ENCODE results near the gene CEP192.
"Not testable (repeated sequence)": the region's sequence is repeated elsewhere in the genome, so short reads cannot be mapped to it uniquely, and the experiment has no call there.

The CEP192 gene

DNA sequence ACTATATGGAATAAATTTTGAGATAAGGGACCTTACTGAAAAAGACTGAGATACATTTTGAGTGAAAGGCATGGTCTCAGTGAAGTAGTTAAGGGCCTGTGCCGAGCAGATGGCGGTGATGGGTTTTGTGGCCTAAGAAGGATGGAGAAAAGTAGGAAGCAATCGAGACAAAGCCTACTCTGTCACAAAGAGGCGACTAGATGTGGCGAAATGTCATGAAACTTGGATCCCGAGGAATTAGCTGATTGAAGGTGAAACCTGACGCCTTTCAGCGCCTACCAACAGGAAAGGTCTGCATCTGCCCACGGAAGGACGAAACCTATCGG, 558 bp upstream of the CEP192 start:
- DNase-seq, result no peak

DNA sequence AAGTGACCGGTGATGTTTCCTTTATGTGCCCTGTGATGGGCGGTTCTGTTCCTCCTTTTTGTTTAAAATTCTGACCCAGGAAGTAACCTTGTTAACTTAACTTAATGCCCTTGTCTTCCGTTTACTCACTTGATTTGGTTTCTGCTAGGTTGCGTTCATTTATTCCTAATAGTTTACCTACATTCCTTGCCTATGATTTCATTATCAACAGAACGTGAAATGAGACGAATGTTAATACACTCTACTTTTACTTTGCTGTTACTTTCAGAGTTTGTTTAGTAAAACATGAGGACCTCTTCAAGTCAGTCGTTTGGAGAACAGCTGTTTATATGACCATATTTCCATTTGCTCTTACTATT, 638 bp downstream of the CEP192 start:
- no peak for DNase-seq

DNA sequence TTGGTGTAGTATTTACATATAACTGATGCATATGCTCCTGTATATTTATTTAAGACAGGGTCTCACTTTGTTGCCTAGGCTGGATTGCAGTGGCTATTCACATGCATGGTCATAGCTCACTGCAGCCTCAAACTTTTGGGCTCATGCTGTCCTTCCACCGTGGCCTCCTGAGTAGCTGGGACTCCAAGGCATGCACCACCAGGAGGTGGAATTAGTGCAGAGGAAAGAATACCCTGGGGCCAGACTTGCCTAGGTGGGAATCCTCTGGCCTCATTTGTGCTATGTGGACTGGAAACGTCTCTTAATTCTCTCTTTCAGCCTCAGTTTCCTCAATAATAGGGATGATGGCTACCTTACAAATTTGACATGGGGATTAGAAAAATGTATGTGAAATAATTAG, 2.3 kb downstream of the CEP192 start:
- DNase-seq, result no peak

DNA sequence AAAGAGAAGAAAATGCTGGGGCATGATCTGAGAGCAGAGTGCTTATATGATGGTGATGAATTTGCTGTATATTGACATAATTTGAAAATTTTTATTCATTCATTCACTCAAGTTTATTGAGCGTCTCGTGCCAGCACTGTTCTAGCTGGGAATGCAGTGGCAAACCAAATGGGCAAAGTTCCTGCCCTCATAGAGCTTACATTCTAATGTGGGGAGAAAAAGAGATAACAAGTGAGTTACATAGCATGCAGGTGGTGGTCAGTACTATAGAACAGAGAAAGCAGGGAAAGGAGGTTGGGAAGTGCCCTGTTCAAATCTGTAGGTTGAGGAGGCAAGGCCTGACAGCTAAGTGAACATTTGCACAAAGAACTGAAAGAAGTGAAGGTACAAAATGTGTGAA, 4.3 kb downstream of the CEP192 start:
- DNase-seq, result no peak

DNA sequence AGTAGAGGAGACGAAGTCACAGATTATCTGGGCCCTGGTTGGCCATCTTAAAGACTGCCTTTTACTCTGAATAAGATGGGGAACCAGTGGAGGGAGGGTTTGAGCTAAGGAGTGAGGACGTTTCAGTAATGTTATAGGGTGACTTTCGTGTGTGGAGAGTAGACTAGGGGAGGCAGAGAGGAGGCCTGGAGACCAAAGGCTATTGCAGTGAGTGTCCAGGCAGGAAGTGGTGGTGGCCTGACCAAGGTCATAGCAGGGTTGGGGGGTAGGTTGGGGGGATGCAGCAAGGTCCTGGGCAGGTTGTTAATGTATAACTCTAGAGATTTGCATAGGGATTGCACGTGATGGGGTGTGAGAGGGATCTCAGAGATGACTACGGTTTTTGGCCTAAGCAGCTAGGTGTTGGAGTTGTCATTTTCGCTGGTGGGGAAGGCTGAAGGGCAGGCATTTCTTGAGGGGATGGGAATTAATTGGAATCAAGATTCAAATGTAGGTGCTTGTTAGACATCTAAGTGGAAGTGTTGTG, 4.9 kb downstream of the CEP192 start:
- no peak for DNase-seq

DNA sequence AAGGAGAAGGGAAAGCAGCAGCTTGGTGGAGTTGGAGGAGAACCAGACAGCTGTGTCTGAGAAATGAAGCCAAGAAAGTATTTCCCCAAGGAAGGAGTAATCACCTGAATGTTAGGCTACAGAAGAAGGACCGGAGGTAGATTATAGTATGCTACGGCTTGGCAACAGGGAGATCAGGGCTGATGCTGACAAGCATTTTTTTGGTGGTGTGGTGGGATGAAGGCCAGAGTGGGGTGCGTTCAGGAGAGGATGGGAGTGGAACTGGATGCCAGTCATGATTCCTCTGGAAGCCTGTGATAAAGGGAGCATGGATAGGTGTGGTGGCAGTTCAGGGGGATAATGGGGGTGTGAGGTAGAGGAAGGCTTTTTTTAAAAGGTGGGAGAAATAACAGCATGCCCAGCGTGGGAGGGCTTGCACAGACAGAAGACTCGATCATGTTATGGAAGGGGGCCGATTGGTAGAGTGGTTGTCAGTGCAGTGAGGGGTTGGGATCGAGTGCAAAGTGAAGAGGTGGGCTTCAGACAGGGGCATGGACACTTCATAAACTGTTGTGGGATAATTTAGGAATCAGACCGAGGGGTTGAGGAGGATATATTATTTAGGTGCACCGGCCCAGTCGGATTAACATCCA, 5.6 kb downstream of the CEP192 start:
- no peak for DNase-seq

DNA sequence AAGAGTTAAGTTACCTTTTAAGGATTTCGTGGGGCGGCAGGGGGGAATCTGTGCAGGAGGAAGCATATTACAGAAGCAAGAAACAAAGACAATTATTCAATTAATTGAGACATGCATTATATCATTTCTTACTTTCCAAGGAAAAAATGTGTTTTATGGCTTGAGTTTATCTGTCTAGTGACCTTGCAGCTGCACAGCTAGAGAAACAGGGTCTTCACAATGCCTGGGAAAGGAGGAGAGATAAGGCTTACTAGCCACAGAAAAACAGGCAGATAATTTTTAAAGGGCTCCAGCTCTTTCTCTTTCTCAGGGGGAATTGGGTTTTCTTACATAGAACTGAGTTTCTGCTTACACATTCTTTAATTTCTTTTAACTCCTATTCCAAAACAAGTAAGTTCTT, 6.2 kb downstream of the CEP192 start:
- not testable (repeated sequence) for DNase-seq

DNA sequence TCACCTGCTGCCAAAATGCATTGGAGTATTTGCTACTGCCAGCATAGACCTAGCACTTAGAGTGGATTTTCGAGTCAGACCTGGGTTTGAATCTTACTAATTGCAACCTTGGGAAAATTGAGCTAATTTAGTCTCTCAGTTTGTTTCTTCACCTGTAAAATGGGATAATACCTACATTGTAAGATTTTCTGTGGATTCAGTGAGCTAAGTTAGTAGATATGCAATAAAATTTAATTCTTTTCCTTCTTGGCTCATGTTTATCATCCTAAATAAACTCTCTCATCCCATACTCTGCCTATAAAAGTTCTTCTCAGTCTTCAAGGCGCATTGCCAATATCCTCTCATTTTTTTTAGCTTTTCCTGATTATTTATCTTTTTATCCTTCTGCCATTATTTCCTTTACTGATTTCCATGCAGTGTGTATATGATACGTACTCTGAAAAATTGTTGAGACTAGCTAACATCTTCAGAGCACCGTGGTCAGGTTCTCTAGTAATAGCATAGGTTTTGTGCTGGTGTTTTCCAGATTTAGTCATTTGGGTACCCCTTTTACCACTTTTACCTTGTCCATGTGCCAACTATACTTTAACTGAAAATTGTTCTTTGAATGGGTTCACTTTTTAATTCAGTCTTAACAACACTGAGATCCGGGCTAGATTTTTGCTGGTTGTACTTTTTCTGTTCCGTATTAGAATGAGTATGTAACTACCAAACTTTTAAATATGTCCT, 7.3 kb downstream of the CEP192 start:
- no peak for DNase-seq

DNA sequence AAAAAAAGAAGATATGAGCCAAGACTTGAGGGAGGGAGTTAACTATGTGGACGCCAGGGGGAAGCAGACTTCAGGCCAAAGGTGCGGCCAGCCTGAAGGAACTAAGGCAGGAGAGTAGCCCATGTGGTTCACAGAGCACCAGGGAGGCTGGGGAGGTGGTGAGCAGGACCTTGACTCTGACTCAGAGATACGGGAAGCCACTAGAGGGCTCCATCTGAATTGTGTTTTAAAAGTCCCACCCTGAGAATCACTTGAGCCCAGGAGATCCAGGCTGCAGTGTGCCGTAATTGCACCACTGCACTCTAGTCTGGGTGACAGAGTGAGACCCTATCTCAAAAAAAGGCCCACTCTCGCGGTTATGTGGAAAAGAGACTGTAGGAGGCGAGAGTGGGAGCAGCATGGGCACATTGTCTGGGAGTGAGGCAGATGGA, 12.3 kb downstream of the CEP192 start:
- no peak for DNase-seq

DNA sequence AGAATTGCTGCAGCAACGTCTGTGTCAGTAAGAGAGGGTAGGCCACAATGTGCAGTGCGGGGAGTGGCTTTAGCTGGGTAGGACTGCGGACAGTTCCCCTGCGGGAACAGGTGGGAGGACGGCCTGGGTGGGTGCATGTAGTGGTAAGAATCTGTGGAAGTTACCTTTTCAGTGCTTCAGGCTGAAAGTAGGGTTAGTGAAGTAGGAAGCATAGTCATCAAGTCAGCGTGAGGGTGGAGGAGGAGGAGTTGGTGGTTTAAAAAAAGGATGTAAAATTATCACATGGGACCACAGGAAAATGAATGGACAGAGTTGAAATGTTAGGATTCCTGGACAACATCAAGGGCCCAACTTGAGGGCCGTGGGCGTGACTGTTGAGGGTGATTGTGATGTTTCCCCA, 13.2 kb downstream of the CEP192 start:
- DNase-seq, result no peak

DNA sequence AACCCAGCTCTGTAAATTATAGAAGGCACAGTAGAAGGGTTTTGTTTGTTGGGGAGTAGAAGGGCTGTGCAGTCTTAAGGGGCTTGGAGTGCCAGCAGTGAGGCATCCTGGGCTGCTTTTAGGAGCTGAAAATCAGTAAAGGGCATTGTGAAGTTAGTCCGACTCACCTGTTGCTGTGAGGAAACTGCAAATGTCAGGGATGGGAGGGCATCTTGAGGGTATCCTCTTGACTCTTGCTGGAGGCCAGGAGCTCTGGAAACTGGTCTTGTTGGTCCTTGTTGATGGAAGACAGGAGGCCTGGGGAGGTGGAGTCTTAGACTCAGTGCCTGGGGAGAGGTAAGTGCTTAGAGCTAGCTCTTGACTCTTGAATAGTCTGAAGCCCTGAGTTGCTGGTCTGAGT, 14.1 kb downstream of the CEP192 start:
- DNase-seq, result no peak

DNA sequence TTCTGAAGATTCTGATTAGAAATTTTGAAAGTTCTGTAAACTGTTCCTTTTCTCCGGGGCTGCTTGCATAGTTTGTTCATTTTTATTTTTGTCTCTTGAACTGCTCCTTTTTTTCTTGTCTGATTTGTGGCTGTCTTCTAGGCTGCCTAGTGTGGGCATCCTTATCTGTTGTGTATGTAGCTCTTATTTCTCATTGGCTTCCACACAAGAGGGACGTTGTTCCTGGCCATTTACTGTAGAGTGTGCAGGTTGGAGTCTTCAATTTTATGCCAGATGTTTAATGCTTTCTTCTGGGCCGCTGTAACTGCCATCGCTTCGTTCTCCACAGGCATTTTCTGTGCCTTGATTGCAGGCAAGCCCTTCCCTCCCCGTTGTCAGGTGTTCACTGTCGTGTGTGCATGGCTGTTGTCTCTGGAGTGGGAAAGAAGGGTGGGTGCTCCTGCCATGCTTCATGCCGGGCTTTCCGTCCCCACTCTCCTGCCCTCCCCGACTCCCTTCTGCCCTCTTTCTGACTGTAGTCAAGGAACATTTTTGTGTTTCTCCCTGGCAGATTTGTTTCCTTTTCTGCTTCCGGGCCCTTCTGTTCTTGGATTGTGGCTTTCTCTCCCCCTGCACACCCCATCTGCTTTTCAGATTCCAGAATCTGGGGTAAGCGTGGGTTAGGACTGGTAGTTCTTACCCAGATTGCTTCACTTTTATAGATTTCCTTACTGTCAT, 15.5 kb downstream of the CEP192 start:
- no peak for DNase-seq

DNA sequence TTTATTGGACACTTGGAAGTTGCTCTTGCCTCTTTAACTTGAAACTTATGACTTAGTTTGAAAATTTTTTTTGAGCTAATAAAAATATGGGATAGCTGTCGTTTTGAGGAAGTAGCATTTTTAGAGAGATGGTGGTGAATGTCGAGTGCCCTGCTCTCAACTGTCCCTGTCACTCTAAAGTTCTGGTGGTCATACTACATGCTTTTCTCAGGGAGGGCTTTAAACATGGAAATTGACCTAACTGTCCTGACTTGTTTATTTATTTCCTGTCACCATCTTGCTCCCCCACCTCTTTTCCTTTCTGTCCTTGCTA, 16.0 kb downstream of the CEP192 start:
- no peak for DNase-seq

DNA sequence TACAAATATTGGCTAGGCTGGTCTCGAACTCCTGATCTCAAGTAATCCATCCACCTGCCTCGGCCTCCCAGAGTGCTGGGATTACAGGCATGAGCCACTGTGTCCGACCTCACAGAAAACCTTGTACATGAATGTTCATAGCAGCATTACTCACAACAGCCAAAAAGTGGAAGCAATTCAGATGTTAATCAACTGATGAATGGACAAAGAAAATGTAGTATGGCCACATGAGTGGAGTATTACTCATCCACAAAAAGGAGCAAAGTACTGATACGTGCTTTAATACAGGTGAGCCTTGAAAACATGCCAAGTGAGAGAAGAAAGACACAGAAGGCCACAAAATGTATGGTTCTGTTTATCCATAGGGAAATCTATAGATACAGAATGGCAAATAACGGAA, 20.6 kb downstream of the CEP192 start:
- DNase-seq, result no peak

DNA sequence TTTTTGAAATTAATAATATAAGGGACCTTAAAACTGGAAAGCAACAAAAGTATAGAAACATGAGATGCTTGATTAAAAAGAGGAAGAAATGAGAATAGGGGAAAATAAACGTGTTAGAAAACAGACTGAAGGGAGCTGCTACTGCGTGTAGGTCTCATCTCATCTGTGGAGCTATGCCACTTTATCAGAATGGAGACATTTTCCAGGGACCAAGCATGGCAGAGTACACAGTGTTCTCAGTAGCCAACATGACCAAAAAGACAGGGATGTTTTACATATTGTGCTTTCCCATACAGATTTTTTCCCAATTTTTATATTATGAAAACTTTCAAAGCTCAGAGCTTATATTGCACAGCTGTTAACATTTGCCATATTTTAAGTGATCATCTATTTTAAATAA, 23.1 kb downstream of the CEP192 start:
- DNase-seq, result no peak

DNA sequence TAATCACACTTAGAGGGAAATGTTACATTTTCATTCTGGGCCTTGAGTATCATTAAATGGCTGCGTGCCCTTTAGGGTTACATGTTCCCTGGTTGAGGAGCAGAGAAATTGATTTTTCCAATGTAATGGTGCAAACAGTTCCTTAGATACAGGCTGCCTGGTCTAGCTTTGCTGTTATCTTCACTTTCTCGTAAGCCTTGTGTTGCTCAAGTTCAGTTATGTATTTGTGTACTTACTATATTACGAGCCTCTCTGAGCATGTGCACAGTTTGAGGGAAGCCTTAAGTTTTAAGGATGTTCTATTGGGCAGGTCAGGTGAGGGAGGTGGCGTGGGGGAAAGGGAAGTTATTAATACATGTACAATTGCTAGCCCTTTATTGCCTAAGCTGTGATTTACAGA, 23.7 kb downstream of the CEP192 start:
- no peak for DNase-seq

DNA sequence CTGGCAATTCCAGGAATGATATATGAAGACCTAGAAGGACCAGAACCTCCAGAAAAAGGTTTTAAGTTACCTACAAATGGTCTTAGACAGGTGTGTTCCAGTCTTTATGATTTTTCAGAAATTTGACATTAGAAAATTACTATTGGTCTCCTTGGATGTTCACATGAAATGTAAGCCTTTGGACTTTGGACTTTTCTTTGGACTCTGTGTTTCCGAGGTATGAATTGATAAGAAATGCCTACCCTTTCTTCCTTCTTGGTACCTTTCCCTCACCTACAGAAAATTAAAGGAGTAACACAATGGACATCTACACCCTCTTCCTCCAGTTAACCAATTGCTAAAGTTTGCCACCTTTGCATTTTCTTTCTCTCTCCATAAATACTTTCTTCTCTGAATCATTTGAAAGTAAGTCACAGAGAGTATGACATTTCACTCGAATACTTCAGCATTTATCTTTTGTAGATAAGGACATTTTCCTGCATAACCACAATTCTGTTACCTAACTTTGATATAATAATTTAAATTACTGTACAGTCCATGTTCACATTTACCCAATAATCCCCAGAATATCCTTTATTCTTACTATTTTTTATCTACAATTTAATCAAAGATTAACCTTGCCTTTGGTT, 26.2 kb downstream of the CEP192 start:
- no peak for DNase-seq

DNA sequence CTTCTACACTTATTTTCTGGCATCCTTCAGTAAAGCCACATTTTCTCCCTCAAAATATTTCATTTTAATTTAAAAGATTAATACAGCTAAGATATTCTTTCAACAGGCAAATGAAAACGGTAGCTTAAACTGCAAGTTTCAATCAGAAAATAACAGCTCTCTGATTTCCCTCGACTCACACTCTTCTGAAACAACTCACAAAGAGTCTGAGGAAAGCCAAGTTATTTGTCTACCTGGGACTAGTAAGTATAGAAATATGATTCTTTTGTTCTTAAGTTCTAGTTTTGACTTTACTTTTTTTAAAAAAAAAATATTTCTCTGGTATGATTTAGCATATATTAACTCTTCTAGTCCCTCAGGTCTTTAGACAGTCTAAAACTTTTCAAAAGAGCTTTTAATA, 27.2 kb downstream of the CEP192 start:
- DNase-seq, result no peak

DNA sequence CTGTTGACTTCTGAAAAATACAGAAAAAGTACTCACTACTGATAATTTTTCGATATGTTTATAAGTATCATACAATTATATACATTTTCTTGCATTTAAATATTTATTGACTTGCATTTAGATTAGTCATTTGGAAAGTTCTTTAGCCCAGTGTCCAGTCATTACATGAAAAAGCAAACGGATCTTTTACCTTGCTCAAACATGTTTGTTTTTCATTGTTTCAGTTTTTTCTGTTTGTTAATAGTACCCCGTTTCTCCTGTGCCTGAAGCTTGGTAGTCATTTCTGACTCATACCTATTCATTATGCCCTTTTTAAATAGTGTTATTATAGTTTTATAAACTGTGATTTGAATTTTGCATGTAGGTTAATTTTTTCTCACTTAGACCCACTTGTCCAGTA, 28.1 kb downstream of the CEP192 start:
- no peak for DNase-seq

DNA sequence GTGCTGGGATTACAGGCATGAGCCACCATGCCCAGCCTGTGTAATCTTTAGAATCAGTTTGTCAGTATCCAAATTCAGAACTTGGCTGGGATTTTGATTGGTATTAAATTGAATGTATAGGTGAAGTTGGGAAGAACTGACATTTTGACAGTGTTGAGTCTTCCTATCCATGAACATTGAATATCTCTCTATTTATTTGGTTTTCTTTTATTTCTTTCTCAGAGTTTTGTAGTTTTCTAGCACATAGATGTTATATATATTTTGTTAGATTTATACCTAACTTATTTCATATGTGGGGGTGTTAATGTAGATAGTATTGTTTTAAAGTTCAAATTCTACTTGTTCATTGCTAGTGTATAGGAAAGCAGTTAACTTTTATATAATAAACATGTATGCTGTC, 31.5 kb downstream of the CEP192 start:
- DNase-seq, result no peak

DNA sequence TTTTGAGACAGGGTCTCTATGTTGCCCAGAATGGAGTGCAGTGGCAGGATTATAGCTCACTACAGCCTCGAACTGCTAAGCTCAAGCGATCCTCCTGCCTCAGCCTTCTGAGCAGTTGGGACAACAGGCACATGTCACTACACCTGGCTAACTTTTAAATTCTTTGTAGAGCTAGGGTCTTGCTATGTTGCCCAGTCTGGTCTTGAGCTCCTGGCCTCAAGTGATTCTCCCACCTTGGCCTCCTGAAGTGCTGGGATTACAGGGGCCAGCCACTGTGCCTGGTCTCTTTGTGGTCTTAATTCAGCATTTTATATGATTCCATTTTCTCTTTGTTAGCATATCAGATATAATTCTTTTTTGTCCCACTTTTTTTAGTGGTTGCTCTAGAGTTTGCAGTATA, 34.1 kb downstream of the CEP192 start:
- no peak for DNase-seq

DNA sequence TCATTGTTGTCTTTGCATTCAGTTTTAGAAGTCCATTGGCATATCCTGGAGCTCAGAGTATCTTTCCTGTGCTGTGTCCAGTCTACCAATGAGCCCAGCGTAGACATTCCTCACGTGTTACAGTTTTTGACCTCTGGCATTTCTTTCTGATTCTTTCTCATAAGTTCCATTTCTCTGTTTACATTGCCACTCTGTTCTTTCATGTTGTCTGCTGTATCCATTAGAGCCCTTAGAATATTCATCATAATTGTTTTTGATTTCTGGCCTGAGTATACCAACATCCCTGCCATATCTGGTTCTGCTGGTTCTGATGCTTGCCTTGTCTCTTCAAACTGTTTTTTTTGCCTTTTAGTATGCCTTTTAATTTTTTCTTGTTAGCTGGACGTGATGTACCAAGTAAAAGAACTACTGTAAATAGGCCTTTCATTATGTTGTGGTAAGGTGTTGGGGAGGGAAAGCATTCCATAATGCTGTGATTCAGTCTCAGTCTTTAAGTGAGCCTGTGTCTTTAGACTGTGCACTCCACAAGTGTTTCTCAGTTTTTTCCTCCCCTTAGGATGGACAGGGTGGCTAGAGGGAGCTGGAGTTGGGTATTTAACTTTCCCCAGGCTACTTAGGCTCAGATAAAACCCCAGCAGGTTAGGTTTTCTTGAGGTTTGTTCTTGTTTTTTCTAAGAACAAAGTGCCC, 35.6 kb downstream of the CEP192 start:
- DNase-seq, result no peak

DNA sequence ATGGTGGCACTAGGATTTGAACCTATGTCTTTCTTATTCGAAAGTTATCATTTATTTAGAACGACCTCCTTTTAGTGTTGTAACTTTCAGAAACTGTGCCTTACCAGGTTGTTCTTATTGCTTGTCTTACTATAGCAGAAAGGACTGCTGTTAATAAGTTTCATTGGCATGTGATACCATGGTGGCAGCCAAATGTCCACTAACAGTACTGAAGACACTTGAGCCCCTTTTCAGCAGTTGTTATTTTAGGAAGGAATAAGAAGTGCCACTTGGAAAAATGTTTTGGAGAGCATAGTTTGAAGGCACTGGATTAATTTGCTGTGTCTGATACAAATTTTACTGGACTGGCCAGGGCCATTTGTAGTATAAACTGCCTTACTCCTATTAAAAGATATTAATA, 37.7 kb downstream of the CEP192 start:
- DNase-seq, result no peak
